ENCODE results near the gene SAYSD1.

SAYSD1 gene

DNA sequence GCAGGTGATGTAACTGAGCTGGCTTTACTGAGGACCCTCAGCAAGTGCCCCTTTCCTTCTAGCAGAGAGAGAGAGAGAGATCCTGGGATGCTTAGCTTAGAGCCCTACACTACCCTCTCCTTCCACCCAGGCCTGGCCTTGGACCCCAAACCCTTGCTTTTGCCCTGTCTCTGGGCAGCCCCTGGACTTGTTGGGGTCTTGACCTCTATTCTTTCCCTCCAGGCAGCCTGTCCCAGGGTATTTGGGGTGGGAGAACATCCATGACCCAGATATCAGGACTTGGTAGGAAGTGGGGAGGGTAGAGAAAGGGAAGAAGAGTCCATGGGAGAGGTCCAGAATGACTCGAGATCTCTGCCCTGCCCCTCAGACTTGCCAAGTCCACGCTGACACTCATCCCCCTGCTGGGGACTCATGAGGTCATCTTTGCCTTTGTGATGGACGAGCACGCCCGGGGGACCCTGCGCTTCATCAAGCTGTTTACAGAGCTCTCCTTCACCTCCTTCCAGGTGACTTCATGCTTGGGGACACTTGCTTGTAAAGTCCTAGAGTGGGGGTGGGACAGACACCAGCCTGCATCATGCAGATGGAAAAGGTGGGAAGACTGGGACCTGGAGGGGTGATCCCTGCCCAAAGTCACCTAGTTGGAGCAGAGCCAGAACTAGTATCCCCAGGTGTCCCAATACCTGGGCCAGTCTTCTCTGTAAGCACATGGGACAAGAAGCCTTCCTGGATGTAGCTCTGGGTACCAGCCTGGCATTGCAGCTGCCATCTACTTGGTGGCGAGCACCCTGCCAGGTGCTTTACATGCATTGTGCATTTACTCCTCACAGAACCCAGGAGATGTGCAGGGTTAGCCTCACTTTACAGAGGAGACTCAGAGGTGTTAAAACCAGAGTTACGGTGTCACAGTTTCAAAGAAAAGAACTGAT lies 35.5 kb downstream of the SAYSD1 start:
- no peak for DNase-seq (ENCODE audit: low spot score)

DNA sequence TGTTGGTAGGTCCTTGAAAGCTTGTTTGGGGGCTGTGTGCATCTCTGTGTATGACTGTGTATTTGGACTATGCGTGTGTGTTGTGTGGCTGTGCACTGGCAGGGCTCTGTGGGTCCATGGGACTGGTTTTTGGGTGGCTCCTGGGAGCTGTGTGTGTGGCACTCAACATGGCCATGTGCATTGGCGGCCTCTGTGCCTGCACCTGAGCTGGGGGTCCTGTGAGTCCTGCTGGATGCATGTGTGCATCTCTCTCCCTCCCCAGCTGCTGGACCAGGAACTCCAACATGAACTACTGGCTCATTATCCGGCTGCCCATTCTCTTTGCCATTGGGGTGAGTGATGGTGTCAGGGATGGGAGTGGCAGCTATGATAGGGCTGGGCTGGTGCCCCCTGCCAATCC lies 36.3 kb downstream of the SAYSD1 start:
- no peak for DNase-seq (ENCODE audit: low spot score)

DNA sequence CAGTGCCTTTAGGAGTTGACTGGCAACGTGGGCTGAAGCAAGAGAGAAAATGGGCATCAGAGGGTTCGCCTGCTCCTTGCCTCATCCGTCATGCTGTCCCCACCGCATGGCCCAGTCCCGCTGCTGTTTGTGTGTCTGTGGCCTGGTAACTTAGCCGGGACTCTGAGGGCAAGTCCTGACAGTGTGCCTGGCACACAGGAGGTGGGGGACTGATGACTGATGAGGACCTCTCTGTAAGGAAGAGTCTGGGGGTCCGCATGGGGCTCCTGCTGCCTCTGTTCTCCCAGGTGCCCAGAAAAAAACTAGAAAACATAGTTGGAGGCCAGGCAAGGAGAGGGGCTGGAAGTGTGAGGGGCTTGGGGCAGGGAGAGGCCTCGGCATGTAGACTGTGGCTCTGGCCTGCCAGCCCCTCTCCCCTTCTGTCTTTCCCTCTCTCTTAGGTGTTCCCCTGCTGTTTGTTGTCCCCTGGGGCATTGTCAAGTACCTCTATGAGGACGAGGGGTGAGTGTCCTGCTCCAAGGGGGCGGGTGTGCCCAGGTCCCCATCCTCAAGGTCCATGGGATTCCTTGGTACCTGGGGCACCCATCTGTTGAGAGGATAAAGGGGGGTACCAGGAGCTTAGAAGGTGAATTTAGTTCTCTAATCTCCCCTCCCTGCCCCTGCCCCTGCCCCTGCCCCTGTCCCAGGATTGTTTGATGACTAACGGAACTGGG lies 36.9 kb downstream of the SAYSD1 start:
- no peak for DNase-seq (ENCODE audit: low spot score)

DNA sequence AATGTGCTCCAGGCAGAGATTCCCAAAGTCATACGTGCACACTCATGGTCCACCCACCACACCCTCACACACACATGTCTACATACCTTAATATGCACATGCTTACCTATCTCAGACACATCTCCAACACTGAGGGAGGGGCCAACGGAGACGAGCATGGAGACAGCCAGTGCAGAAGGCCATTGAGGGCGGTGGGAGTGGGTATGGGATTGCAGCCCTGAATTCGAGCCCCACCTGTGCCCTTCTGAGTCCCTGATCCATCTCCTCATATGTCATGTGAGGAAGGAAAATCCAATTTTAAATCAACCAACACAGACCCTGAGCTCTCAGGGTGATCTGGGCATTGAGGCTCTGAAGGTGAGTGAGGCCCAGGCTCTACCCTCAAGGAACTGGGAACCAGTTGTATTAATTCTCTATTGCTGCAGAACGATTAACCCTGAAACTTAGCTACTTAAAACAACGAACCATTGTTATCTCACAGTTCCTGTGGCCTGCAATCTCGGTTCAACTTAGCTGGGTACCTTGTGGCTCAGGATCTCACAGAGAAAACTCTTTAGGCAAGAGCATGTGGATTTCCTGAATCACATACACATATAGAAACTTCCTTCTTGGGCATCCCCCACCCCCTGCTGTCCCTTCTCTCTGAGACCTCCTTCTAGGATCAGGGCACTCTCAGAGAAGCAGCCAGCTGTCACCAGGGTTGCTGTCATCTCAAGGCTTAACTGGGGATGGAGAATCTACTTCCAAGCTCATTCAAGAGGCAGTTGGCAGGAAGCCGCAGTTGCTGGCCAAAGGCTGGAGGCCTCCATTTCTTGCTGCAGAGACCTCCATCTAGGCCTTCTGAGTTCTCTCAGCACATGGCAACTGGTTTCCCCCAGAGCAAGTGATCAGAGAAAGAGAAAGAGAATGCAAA lies 38.1 kb downstream of the SAYSD1 start:
- no peak for DNase-seq (ENCODE audit: low spot score)

DNA sequence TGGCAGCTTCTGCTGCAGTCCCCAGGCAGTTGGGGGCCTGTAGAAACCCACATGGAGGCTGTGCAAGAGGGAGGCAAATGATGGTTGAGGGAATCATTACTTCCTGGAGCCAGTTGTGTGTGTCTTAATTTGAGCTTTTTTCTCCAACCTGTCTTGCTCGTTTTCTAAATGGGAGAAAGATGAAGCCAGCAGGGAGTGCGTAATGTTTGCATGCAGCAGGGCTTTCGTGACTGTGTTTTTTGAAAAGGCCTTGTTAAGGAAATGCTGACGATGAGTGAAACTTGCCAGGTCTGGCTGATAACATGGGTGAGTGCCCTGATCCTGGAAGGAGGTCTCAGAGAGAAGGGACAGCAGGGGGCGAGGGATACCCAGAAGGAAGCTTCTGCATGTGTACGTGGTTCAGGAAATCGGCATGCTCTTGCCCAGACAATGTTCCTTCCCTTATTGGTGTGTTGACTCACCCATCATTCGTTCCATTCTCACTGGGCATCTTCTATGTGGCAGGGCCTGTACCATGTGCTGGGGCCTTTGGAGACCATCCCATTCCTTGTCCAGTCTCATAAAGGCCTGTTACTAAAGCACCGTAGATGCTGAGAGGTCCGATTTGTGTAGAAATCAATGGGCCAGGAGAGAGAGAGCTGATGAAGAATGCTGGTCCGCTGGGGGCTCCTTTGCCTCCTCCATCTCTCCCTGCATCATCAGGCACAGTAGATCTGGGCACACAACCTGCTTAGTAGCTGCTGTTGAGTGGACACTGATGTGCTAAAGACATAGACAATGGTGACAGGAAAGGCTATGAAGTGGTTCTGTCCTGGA lies 39.0 kb downstream of the SAYSD1 start:
- no peak for DNase-seq (ENCODE audit: low spot score)

DNA sequence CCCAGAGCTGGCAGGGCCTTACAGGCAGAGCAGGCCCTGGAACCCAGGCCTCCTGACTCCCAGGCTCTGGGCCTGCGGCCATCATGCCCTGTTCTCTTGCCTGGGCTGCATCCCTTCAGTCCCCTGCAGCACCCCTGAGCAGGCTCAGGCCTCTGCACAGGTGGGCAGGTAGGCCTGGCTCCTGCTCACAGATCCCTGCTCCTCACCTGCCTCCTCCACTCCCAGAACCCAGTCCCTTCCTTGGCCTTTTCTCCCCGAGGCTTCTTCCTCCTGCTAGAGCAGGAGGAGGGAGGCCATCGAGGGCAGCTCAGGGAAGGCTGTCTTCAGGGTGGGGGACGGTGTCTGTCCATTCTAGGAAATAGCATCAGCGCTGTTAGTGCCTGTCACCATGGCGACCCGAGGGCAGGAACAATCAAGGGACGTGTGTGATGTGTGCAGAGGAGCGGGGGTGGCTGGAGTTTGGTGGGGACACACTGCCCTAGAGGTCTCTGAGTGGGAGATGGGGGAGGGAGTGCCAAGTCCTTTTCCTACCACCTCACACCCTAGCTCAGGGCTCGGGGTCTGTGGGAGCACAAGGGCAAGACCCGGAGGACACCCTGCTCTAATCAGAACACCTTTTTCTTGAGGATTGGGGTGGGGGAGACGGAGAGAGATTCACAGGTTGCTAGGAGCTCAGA lies 39.8 kb downstream of the SAYSD1 start:
- DNase-seq (ENCODE audit: low spot score) = no peak

DNA sequence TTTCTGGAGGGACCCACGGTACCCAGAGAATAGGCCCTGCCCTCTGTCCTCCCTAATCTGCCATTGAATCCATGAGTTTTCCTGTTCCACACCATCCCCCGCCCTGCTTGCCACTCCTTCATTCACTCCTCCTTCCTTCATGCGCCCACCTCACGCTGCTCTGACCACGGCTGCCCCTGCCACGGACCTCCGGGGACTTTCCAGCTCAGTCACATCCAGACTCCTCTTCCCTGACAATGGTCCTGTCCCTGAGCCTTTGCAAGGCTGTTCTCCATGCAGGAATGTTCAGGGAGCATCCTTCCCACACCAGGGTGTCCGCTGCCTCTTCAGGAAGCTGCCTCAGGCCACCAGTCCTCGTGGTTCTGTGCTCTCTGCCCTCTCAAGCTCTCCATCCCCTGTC lies 40.5 kb downstream of the SAYSD1 start:
- no peak for DNase-seq (ENCODE audit: low spot score)

DNA sequence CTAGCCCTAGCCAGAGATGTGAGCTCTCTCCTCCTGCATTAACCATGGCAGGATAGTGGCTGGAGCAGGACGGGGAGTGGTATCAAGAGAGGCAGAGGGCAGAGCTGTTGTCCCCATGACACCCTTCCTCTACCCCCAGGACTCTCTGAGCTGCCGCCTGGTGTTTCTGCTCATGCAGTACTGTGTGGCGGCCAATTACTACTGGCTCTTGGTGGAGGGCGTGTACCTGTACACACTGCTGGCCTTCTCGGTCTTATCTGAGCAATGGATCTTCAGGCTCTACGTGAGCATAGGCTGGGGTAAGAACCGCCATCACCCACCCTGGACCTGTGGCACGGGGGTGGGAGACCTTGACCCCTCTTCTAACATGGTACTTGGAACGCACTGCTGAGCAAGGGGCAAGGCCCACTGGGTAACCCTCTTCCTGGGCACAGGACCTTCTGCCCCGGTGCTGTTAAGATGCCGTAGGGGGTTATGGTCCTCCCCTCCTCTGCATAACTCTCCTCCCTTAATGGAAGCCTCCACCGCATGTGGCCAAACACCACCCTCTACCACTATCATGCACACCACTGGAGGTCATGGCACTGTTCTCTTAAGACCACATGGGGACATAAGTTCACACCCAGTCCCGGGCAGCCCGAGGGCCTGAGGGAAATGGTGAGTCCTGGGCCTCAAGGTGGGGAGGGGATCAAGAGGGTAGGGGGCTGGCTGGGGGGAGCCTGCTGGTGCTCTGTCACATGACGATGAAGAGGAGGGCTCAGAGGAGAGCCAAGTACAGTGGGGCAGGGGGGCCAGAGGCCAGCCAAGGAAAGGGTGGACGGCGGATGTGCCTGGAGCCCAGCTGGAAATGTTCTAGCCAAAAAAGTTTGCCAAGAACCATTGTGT lies 41.3 kb downstream of the SAYSD1 start:
- no peak for DNase-seq (ENCODE audit: low spot score)

DNA sequence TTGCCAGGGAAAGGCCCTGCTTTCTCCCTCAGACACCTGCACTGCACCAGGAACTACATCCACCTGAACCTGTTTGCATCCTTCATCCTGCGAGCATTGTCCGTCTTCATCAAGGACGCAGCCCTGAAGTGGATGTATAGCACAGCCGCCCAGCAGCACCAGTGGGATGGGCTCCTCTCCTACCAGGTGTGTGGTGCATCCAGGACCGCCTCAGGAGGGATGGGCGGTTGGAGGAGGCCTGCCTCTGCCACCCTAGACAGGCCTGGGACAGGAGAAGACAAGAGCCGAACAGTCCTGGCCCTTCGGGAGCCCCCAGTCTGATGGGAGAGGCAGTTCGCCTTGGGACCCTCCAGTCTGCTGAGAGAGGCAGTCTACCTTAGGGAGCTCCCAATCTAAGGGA lies 42.2 kb downstream of the SAYSD1 start:
- no peak for DNase-seq (ENCODE audit: low spot score)

DNA sequence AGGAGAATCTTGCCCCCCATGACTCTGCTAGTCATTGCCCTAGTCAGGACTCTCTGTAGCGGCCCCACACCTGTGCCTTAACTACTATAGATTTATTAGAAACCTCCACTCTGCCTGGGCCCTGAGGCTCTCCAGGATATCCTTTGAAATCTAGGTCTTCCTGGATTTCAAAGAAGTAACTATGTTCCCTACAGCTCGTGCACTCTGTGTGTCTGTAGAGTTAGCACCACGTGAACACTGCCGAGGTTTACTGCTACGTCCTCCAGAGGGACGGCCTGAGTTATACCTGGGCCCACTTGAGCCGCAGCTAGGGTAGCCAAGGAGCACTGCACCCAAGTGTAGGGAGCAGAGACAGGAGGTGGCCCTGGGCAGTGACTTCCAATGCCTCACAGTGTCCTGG lies 46.6 kb downstream of the SAYSD1 start:
- DNase-seq (ENCODE audit: low spot score) = no peak

DNA sequence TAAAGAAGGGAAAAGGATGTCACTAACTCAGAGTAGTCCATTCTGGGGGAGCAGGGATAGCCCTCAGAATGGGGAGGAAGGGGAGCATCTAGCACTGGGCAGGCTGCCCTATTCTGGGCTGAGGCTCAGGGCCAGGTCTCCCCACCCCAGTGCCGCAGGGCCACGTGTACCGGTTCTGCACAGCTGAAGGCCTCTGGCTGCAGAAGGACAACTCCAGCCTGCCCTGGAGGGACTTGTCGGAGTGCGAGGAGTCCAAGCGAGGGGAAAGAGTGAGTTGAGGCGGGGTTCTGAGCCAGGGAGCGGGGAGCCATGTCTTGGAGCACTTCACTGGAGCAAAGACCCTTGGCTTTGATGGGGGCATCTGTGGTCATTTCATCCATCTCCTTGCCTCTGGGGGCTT lies 49.4 kb downstream of the SAYSD1 start:
- no peak for DNase-seq (ENCODE audit: low spot score)

DNA sequence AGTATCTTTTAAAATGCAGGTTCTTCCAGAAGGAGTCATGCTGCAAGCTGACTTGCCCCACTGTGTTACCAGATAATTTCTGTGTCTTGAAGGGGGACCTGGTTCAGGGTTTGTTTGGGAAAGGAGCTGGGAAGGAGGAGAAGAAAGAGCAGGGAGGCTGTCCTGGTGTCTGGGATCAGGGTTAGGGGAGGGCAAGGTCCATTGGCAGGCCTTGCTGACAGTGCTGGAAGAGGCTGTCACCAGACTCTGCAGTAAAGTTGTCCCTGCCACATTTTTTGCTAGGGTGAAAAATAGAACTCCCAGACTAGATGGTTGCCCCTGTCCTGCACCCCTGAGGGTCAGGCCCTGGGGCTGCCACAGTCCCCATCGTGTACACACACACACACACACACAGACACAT lies 51.5 kb downstream of the SAYSD1 start:
- DNase-seq (ENCODE audit: low spot score) = no peak

DNA sequence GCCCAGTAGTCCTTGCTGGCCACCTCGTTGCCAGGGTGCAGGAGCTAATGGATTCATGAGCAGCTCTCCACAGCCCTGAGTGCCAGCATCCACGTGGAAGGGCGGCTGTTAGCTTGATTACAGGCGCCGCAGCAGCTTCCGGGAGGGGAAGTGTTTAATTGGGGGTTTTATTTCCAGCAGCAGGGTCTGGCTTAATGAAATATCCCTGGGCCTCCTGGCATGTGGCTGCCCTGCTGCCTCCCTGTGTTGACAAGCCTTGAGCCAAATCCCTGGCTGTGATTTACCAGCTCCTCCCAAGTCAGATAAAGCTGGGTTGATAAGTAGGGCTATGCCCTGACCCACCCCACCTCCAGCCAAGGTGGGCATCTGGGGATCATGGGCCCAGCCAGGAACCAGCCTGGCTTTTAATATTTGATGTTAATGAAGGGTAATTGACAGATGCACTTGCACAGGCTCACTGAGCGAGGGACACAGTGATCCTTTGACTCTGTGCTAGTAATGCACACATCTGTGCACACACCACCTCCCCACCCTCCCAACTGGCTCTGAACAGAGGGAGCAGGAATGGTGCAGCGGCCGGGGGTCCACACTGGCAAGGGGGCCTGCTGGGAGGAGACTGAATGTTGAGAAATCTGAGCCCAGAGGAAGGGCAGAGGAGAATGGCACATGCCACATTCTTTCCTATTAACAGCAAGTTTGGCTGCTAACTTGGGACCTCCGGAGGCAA lies 52.8 kb downstream of the SAYSD1 start:
- no peak for DNase-seq (ENCODE audit: low spot score)

DNA sequence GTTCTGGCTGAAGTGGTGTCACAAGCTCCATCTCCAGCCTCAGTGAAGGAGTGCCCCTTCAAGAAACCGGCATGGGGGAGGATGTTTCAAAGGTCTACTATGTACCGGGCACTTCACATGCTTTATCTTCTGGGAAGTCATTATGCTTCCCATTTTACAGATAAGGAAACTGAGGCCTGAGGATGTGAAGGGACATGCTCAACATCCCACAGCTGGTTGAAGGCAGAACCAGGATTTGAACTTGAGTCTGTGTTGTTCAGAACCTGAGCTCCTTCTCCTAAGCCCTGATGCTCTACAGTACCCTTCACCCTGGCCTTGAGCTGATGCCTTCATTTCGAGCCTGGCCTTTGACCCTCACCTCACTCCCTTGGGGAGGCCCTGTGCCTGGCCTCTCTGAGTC lies 53.4 kb downstream of the SAYSD1 start:
- no peak for DNase-seq (ENCODE audit: low spot score)

DNA sequence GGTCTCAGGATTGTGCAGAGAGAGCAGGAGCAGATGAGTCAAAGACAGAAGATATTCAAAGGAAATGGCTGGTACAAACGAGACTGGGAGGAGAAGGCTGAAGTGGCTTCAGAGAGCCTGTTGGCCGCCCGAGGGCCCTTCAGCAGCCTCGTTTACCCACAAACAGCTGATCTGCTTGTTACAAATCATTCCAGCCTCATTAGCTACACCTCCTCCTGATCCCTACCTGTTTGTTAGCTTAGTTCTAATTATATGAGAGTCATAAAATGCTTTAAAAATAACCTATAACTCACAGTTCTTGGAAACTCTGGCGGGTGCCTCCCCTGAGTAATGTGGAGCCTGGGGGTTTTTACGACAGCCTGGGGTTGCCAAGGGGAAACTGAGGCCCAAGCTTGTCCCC lies 53.8 kb downstream of the SAYSD1 start:
- DNase-seq (ENCODE audit: low spot score) = no peak

DNA sequence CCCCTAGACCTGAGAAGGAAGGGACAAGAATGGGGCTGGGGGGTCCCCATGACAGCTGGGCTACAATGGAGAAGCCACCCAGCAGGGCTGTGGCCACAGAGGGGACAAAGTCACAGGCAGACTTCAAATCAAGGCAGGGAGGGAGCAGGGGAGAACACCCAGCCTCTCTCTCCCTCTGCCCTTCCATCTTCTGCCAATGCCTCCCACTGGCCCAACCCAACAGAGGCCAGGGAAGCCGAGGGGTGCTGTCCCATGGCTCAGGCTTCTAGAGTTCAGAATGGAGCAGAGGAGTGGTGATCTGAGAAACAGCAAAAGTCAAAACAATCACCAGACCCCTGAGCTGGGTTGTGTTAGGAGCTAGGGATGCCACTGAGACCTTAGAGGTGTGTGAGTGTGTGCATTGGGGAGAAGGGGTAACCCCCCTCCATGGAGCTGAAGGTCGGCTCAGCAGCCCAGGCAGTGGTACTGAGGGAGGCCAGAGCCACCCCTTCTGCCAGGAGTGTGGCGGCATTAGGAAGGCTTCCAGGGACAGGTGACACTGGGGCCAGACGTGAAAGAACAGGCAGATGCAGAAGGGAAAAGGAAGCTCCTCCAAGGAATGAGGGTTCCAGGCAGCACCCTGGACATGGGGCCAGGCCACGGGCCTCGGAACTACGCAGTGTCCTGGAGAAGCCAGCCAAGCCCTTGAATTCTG lies 54.4 kb downstream of the SAYSD1 start:
- DNase-seq (ENCODE audit: low spot score) = no peak

DNA sequence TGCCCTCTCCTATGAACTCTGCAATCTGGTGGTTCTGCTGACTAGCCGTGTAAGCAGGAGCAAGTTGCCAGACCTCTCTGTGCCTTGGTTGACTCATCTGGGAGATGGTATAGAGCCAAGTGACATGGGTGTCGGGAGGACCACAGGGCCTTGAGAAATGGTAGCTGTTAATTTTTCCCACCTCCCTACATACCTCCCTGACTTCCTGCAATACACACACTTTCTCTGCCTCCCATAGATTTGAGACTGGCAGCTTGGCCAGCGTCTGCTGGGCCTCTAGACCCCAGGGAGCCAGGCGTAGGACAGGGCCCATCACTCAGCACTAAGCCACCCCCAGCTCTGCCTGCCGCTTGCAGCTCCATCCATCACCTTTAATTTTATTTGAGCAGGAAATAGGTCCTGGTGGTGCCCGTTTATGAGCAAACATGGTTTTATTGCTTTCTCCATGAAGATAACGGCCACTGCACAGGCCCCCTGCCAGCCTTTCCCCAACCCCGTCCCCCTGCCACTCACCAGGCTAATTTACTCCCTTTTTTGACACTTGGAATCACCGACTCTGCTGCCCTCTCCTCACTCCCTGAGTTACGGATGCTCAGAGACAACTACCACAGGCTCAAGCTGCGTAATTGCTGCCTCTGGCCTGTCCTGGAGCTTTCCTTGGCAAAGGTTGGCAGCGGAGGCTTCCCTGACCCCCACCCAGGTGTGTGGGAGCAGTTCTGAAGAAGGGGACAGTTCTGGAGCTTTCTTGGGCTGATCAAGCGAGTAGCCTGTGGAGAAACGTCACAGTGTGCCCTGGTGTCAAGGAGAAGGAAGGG lies 55.3 kb downstream of the SAYSD1 start:
- DNase-seq (ENCODE audit: low spot score) = no peak

Data from germinal center (tissue), 1 donor.